NT2/D1 (cell line): Measurements from ENCODE around the gene PSEN1.

Source experiments
- SUZ12 ChIP-seq: IDR thresholded peaks from 2 replicates; pipeline ENCODE4 v1.6.1; 2011; ENCODE audit not compliant: insufficient read length, insufficient read depth; ENCODE audit errors: extremely low read depth
- ZNF274 ChIP-seq: IDR thresholded peaks from 2 replicates; pipeline ENCODE4 v1.6.1; 2011; ENCODE audit warnings: mild to moderate bottlenecking, low read depth, low read length

DNA sequence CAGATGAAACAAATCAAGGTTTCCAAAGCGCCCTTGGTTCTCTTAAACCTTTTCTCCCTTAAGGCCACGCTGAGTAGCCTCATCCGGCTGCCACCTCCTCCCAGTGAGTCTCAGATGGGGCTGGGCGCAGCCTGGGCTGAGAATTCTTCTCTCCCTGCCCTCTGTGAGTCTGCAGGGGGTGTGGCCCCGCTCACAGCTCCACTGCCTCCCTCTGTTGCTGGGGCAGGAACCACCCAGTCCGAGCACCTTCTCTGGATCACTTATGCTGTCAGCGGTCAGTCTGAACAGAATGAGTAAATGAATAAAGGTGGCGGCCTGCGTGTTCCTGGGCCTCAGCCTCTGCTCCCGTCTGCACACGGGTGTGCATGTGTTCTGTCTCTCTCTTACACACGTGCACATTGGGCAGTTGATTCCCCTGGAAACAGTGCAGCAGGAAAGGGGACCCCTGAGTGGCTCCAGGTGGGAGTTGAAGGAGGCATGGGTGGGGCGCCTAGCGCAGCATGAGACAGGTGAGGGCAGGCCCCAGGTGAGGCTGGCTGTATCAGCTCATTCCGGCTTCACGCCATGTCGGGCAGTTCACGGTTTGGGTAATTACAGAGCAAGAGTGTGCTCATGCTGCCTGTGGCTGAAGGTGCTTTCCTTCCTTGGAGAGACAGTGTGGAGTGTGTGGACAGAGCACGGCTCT, 105.3 kb downstream of the PSEN1 start:
- TF ChIP-seq ZNF274 (no peak), SUZ12 (no peak)
